OCI-LY3 (cell line): ENCODE measurements around the gene BEND2.

ENCODE experiments used
- H2AFZ ChIP-seq: fragments of 200-600, 300-600 bp; shearing (Covaris generic); 2 replicates; pipeline ENCODE4 v1.6.0; 2014; ENCODE audit warnings: antibody characterized with exemption, low read depth, low read length
- H3K27ac ChIP-seq: fragments of 200-600, 300-600 bp; sonication (generic); 2 replicates; pipeline ENCODE4 v1.5.1; 2014; ENCODE audit warnings: mild to moderate bottlenecking, low read length, moderate library complexity, mixed read lengths
- H3K27me3 ChIP-seq: fragments of 200-600, 300-600 bp; sonication (generic); 2 replicates; pipeline ENCODE4 v1.6.1; 2014; ENCODE audit warnings: low read depth, low read length, mixed read lengths
- H3K36me3 ChIP-seq: fragments of 200-600, 300-600 bp; sonication (generic); replicated peaks from 2 replicates; pipeline ENCODE3; 2014; ENCODE audit warnings: low read depth, low read length, mixed read lengths
- H3K4me1 ChIP-seq: fragments of 300-600, 200-600 bp; sonication (generic); 2 replicates; pipeline ENCODE4 v1.6.1; 2014; ENCODE audit warnings: low read length, mixed read lengths
- H3K4me2 ChIP-seq: fragments of 200-600, 300-600 bp; sonication (generic); 2 replicates; pipeline ENCODE4 v1.6.1; 2014; ENCODE audit warnings: low read length, mixed read lengths
- H3K4me3 ChIP-seq: fragments of 300-600, 200-600 bp; sonication (generic); 2 replicates; pipeline ENCODE4 v1.5.1; 2014; ENCODE audit warnings: antibody characterized with exemption, mild to moderate bottlenecking, low read length, moderate library complexity
- H3K79me2 ChIP-seq: fragments of 300-600, 200-600 bp; shearing (Covaris generic); 2 replicates; pipeline ENCODE4 v1.6.1; 2014; ENCODE audit warnings: mild to moderate bottlenecking, low read length, mixed read lengths
- H3K9ac ChIP-seq: fragments of 300-600, 200-600 bp; shearing (Covaris generic); 2 replicates; pipeline ENCODE4 v1.6.0; 2014; ENCODE audit warnings: mild to moderate bottlenecking, low read length, moderate library complexity
- H3K9me3 ChIP-seq: fragments of 200-600, 300-600 bp; shearing (Covaris generic); 2 replicates; pipeline ENCODE4 v1.6.1; 2014; ENCODE audit warnings: low read length, mixed read lengths; ENCODE audit not compliant: insufficient read depth
- H4K20me1 ChIP-seq: fragments of 200-600, 300-600 bp; sonication (generic); 2 replicates; pipeline ENCODE4 v1.6.1; 2016; ENCODE audit warnings: low read length, mixed read lengths; ENCODE audit not compliant: insufficient read depth
- CTCF ChIP-seq: fragments of 200-600, 300-600 bp; sonication (generic); IDR thresholded peaks from 2 replicates; pipeline ENCODE4 v1.5.1; 2014; ENCODE audit warnings: antibody characterized with exemption, low read length, low read depth
- EZH2phosphoT487 ChIP-seq: fragments of 200-600 bp; shearing (Covaris generic); IDR thresholded peaks from 2 replicates; pipeline ENCODE4 v1.6.1; 2018; ENCODE audit warnings: antibody characterized with exemption, mixed run types, low read depth

BEND2 gene

DNA sequence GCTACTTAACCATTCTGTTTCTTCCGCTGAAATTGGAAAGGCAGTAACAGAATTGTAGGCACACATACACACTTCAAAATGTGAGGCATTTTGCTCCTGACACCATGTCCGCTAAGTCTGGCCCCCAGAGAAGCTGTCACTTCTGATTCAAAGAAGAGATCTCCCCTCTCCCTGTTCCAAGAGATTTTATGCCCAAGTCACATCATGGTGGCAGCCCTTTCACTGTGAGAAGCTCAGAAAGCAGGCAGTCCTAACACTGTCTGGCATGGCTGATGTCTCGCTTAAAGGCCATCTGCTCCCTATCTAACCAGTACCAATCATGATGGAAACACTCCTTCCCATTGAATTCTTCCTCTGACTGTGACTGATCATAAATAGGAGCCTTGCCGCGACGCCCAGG lies 83.9 kb downstream of the BEND2 start:
- no peaks in the 10 kb centered on the region for H3K27me3 ChIP-seq
- TF ChIP-seq CTCF (no peak), EZH2phosphoT487 (no peak)

DNA sequence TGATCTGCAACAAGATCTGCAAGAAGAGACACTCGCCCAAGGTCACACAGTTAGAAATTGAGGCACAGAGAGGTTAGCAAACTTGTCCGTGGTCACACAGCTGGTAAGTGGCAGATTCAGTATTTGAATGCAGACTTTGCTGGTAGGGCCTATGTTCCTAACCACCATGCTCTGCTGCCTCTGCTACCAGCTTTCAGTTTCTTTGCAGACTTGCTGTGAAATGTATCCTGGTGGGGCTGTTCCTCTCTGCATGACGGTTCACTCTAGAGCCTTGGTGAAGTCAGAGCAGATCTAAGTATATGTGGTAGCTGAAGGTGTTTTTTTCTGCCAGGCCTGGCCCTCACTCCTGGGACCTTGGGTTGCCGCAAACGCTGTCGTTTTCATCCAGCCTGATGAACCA lies 87.1 kb downstream of the BEND2 start:
- Histone ChIP-seq H4K20me1 (no peaks in the 10 kb centered on the region), H3K9ac (peak overlapping the region; percentile 63; the same call in 1 of the 2 replicates), H3K27ac (peak overlapping the region; percentile 96), H3K4me3 (peak overlapping the region; percentile 50), H3K27me3 (no peaks in the 10 kb centered on the region), H3K79me2 (no peaks in the 10 kb centered on the region), H3K9me3 (no peaks in the 10 kb centered on the region), H2AFZ (peak overlapping the region; percentile 84), H3K36me3 (peaks cover 6% of the 10 kb centered on the region), H3K4me2 (peak overlapping the region; percentile 72), H3K4me1 (peaks cover 60% of the 10 kb centered on the region)
- TF ChIP-seq EZH2phosphoT487 (no peak), CTCF (no peak)

More for the DNA sequence above, 83.9 kb downstream of the BEND2 start:
- no peak overlapping the region for H3K4me3 ChIP-seq
- no peaks in the 10 kb centered on the region for H3K9me3 ChIP-seq
- no peaks in the 10 kb centered on the region for H4K20me1 ChIP-seq
- H2AFZ ChIP-seq = no peak overlapping the region
- H3K4me1 ChIP-seq = peaks cover 33% of the 10 kb centered on the region
- no peak overlapping the region for H3K9ac ChIP-seq
- H3K36me3 ChIP-seq = no peaks in the 10 kb centered on the region
- H3K79me2 ChIP-seq = no peaks in the 10 kb centered on the region
- H3K4me2 ChIP-seq = no peak overlapping the region
- H3K27ac ChIP-seq = no peak overlapping the region

DNA sequence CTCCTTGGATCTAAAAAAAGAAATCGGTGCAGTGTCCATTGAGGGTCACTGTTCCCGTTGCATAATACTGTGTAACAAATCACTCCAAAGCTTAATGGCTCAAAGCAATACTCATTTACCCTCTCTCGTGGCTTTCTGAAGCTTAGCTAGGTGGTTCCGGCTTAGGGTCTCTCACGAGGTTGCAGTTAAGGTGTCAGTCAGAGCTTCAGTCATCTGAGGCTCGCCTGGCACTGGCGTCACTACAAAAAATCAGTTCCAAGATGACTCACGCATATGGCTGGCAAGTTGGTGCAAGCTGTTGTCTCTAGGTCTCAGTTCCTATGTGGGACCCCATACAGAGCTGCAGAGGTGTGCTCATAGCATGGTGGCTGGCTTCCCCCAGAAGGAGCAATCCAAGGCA lies 91.0 kb downstream of the BEND2 start:
- H3K4me2 ChIP-seq = peak overlapping the region; percentile 66

DNA sequence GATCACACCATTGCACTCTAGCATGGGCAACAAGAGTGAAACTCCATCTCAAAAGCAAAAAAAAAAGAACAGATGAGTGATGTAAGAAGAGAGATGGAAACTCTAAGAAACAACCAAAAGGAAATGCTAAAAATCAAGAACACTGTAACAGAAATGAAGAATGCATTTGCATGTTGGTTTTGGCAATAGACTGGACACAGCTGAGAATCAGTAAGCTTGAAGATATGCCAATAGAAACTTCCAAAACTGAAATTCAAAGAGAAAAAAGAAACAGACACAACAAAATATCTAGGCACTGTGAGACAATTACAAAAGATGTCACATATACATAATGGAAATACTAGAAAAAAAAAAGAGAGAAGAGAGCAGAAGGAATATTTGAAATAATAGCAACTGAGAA lies 93.7 kb downstream of the BEND2 start:
- no peak overlapping the region for H2AFZ ChIP-seq
- no peaks in the 10 kb centered on the region for H3K9me3 ChIP-seq
- no peak overlapping the region for H3K4me3 ChIP-seq
- H3K27me3 ChIP-seq = no peaks in the 10 kb centered on the region
- H3K9ac ChIP-seq = no peak overlapping the region
- no peaks in the 10 kb centered on the region for H4K20me1 ChIP-seq
- TF ChIP-seq CTCF (no peak), EZH2phosphoT487 (no peak)
- peaks cover 45% of the 10 kb centered on the region for H3K4me1 ChIP-seq
- no peaks in the 10 kb centered on the region for H3K79me2 ChIP-seq
- no peak overlapping the region for H3K4me2 ChIP-seq
- no peak overlapping the region for H3K27ac ChIP-seq
- peaks cover 9% of the 10 kb centered on the region for H3K36me3 ChIP-seq

More for the DNA sequence above, 91.0 kb downstream of the BEND2 start:
- Histone ChIP-seq H3K9me3 (no peaks in the 10 kb centered on the region), H3K4me1 (peaks cover 60% of the 10 kb centered on the region), H3K4me3 (peak overlapping the region; percentile 58), H3K27ac (peak overlapping the region; percentile 94), H3K27me3 (no peaks in the 10 kb centered on the region), H4K20me1 (no peaks in the 10 kb centered on the region), H3K79me2 (no peaks in the 10 kb centered on the region), H2AFZ (no peak overlapping the region), H3K36me3 (peaks cover 9% of the 10 kb centered on the region), H3K9ac (peak overlapping the region; percentile 64; the same call in 1 of the 2 replicates)
- TF ChIP-seq CTCF (no peak), EZH2phosphoT487 (no peak)
